HG02943 (cell line): ENCODE measurements around the gene OGN.

Experiments used
- ATAC-seq: cut with Tn5 transposase; IDR thresholded peaks from one replicate; pipeline ENCODE4 v1.9.1; 2021; ENCODE audit warnings: mild to moderate bottlenecking, low read depth, moderate library complexity; ENCODE audit not compliant: unreplicated experiment

Gene OGN

DNA sequence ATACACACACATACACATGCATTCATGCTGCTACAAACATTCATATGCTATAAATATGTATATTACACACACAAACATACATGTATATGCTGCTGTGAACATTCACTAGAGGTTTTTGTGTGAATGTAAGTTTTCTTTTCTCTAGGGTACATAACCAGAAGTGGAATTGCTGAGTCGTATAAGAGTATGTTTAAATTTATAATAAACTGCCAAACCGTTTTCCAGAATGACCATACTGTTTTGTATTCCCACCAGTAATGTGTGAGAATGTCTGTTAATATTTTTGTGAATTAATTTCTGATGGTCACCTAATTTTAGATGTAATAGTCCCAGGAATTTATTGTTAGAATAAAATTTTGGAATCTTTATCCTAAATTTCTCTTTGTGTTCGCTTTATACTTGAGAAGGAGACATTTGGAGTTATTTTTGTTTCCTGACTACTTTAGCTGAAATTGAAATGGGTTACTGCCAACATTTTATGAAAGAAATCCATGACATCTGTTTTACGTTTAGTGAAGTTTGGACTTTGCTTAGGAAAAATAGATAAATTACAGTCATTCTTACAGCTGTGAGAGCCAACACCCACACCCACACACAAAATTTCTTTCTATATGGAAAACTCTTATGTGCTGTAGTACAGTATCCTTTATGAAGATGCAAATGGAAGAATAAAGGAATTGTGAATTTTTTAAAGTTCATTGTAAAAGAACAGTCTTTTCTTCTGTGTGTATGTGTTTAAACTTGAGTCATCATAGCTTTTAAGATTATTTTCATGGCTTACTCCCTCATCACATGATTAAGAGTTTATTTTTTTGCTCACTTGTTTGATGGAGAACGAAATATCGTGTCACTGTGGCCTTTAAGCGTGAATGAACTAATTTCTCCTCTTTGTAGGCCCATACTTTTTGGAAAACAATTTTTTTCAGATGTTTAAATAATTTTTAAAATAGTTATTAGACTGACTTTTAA is 54.3 kb downstream of the OGN start:
- no peak for ATAC-seq

DNA sequence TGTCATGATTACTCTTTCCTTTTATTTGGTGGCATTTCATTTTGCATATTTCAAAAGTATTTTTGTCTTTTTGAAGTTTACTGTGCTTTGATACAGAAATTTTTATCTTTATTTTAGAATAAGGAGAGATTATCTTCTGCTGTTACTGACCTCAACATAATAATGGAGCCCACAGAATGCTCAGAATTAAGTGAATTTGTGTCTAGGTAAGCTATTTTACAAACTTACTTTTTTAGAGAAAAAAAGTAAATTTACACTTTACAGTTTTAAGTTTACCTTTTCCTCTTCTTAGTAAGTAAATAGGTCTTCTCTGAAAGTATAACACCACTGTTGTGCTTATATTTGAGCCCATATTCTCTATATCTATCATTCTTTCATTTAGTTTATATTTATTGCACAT is 58.8 kb downstream of the OGN start:
- no peak for ATAC-seq

DNA sequence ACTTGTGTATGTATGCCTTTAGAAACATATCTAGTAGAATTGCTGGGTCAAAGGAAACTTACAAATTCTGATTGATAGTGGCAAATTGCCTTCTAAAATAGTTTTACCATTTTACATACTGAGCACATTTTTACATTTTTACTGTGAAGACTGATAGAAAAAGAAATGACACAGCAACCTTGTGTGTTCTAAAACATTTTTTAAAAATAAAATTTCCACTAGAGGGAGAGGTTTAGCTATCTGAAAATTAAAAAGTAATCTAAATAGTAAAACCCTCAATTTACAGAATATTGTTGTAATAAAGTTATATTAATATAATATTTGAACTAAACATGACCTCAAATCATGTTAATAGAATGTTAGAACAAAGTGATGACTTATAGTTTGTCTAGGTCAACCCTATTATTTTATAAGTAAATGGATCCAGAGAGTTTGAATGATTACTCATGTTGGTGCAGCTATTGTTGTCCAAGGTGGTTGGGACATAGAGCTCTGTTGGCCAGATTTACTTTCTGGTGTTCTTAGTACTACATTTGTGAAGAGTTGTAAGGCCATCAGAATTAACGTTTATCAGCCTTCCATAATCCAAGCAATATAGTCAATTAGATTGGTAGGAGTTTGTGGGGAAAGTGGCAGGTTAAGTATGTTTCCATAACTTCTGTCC is 61.4 kb downstream of the OGN start:
- no peak for ATAC-seq

DNA sequence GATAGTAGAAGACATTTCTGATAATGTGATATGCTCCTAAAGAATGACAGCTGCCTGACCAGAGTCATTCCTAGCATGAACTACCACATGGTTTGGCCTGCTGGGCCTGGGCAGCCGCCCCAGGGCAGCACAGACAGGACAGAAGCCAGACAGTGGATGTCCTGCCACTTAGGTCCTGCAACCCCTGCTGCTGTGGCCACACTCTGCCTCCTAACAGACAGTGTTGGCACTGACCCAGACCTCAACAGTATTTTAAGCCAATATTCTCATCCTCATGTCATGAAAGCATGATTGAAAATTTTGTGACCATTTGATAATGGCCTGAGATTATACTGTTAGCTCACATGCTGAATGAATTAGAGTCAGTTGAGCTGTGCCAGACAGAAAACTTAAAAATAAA is 62.8 kb downstream of the OGN start:
- no peak for ATAC-seq

DNA sequence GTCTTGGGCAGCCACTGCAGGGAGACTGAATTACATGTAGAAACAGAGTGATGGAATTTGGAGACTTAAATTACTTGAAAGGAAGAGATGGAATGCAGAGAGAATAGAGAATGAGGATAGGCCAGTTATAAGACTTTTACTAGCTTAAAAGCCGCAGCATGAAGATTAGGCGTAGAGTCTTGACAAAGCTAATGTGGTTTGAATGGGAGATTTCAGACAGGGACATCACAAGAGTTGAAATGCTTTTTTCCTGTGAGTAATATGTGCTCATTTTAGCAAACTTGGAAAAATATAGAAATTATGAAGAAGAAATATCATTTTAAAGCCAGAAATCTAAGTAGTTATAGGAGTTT is 71.1 kb downstream of the OGN start:
- no peak for ATAC-seq
